ENCODE data around the gene ACTL10.

GRCh38 chr20:33673410-33674293, 6.9 kb downstream of the ACTL10 start:
- no peak for TF ChIP-seq GATA2 (IDR thresholded peaks at IDR 0.05; ENCODE audit: low read depth, low read length)
- TF ChIP-seq GATA3 (IDR thresholded peaks at IDR 0.05; ENCODE audit: low read depth, low read length): no peak

All from SH-SY5Y (cell line).